Measurements from ENCODE around the gene VAT1L. TPM values are rescaled to one million over a fixed set of nuclear protein-coding genes. Genes with fewer than 3 reads are reported as not detected.

Gene VAT1L
- total and polyA plus RNA-seq, 2 experiments from 2014 or later: 11.0 to 24.4 TPM

DNA sequence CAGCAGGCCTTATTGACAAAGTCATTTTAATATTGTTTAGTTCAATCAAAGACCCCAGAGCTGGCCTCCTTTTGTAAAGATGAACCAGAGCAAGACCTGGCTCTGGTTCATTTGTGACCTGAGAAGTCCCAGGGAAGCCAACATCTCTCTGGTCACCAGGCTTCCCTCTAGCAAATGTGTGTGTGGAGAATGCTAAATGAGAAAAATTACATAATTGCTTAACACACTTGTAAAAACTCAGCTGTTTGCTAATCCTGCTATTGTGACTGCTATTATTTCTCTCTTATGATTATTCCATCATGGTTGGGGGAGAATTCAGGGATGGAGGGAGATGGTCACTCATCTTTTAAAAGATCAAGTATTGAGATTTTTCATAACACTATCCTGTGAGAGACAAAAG lies 139.7 kb downstream of the VAT1L start:
- ATAC-seq (no peak), DNase-seq (ENCODE audit: low spot score) (no peak)
- Histone ChIP-seq H3K27me3 (ENCODE audit: insufficient read depth) (no peaks in the 10 kb centered on the region), H3K36me3 (ENCODE audit: insufficient read depth) (no peaks in the 10 kb centered on the region), H3K4me2 (no peak overlapping the region), H3K27ac (ENCODE audit: low read depth) (no peak overlapping the region), H3K4me3 (no peak overlapping the region), H3K79me2 (replicated peaks; ENCODE audit: insufficient read depth) (no peaks in the 10 kb centered on the region), H4K20me1 (replicated peaks; ENCODE audit: insufficient read depth) (no peaks in the 10 kb centered on the region), H2AFZ (no peak overlapping the region), H3K9me2 (ENCODE audit: insufficient read depth) (no peaks in the 10 kb centered on the region), H3K4me1 (ENCODE audit: insufficient read depth) (no peaks in the 10 kb centered on the region), H3F3A (replicated peaks; ENCODE audit: low read depth) (no peaks in the 10 kb centered on the region)
- peaks cover 3% of the 10 kb centered on the region for H3K4me1 Mint-ChIP-seq
- H3K4me3 Mint-ChIP-seq: no peak overlapping the region
- no peaks in the 10 kb centered on the region for H3K36me3 Mint-ChIP-seq (ENCODE audit: low read depth)
- no peak overlapping the region for H3K27ac Mint-ChIP-seq
- H3K27me3 Mint-ChIP-seq (ENCODE audit: insufficient read depth, low read depth, poor library complexity): peaks cover 8% of the 10 kb centered on the region
- TF ChIP-seq EZH2phosphoT487 (IDR thresholded peaks at IDR 0.05; ENCODE audit: unreplicated experiment): no peak
- TF ChIP-seq, protein P1, sequence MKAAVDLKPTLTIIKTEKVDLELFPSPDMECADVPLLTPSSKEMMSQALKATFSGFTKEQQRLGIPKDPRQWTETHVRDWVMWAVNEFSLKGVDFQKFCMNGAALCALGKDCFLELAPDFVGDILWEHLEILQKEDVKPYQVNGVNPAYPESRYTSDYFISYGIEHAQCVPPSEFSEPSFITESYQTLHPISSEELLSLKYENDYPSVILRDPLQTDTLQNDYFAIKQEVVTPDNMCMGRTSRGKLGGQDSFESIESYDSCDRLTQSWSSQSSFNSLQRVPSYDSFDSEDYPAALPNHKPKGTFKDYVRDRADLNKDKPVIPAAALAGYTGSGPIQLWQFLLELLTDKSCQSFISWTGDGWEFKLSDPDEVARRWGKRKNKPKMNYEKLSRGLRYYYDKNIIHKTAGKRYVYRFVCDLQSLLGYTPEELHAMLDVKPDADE (IDR thresholded peaks at IDR 0.05): no peak
- TF ChIP-seq POLR2AphosphoS5 (IDR thresholded peaks at IDR 0.05; ENCODE audit: low read depth): no peak
- TF ChIP-seq CREB1 (CRISPR knock-in tag; IDR thresholded peaks at IDR 0.05; ENCODE audit: low read depth): no peak
- TF ChIP-seq STAT1 (IDR thresholded peaks at IDR 0.05; ENCODE audit: unreplicated experiment): no peak
- no peak for TF ChIP-seq NANOG (IDR thresholded peaks at IDR 0.05; ENCODE audit: borderline replicate concordance)
- no peak for TF ChIP-seq ZNF331 (CRISPR knock-in tag; IDR thresholded peaks at IDR 0.05; ENCODE audit: low read depth)
- TF ChIP-seq JUNB (IDR thresholded peaks at IDR 0.05; ENCODE audit: unreplicated experiment): no peak
- TF ChIP-seq, protein P2, sequence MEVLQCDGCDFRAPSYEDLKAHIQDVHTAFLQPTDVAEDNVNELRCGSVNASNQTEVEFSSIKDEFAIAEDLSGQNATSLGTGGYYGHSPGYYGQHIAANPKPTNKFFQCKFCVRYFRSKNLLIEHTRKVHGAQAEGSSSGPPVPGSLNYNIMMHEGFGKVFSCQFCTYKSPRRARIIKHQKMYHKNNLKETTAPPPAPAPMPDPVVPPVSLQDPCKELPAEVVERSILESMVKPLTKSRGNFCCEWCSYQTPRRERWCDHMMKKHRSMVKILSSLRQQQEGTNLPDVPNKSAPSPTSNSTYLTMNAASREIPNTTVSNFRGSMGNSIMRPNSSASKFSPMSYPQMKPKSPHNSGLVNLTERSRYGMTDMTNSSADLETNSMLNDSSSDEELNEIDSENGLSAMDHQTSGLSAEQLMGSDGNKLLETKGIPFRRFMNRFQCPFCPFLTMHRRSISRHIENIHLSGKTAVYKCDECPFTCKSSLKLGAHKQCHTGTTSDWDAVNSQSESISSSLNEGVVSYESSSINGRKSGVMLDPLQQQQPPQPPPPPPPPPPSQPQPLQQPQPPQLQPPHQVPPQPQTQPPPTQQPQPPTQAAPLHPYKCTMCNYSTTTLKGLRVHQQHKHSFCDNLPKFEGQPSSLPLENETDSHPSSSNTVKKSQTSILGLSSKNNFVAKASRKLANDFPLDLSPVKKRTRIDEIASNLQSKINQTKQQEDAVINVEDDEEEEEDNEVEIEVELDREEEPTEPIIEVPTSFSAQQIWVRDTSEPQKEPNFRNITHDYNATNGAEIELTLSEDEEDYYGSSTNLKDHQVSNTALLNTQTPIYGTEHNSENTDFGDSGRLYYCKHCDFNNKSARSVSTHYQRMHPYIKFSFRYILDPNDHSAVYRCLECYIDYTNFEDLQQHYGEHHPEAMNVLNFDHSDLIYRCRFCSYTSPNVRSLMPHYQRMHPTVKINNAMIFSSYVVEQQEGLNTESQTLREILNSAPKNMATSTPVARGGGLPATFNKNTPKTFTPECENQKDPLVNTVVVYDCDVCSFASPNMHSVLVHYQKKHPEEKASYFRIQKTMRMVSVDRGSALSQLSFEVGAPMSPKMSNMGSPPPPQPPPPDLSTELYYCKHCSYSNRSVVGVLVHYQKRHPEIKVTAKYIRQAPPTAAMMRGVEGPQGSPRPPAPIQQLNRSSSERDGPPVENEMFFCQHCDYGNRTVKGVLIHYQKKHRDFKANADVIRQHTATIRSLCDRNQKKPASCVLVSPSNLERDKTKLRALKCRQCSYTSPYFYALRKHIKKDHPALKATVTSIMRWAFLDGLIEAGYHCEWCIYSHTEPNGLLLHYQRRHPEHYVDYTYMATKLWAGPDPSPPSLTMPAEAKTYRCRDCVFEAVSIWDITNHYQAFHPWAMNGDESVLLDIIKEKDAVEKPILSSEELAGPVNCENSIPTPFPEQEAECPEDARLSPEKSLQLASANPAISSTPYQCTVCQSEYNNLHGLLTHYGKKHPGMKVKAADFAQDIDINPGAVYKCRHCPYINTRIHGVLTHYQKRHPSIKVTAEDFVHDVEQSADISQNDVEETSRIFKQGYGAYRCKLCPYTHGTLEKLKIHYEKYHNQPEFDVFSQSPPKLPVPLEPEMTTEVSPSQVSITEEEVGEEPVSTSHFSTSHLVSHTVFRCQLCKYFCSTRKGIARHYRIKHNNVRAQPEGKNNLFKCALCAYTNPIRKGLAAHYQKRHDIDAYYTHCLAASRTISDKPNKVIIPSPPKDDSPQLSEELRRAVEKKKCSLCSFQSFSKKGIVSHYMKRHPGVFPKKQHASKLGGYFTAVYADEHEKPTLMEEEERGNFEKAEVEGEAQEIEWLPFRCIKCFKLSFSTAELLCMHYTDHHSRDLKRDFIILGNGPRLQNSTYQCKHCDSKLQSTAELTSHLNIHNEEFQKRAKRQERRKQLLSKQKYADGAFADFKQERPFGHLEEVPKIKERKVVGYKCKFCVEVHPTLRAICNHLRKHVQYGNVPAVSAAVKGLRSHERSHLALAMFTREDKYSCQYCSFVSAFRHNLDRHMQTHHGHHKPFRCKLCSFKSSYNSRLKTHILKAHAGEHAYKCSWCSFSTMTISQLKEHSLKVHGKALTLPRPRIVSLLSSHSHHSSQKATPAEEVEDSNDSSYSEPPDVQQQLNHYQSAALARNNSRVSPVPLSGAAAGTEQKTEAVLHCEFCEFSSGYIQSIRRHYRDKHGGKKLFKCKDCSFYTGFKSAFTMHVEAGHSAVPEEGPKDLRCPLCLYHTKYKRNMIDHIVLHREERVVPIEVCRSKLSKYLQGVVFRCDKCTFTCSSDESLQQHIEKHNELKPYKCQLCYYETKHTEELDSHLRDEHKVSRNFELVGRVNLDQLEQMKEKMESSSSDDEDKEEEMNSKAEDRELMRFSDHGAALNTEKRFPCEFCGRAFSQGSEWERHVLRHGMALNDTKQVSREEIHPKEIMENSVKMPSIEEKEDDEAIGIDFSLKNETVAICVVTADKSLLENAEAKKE (CRISPR knock-in tag; IDR thresholded peaks at IDR 0.05): no peak
- TF ChIP-seq, protein P3, sequence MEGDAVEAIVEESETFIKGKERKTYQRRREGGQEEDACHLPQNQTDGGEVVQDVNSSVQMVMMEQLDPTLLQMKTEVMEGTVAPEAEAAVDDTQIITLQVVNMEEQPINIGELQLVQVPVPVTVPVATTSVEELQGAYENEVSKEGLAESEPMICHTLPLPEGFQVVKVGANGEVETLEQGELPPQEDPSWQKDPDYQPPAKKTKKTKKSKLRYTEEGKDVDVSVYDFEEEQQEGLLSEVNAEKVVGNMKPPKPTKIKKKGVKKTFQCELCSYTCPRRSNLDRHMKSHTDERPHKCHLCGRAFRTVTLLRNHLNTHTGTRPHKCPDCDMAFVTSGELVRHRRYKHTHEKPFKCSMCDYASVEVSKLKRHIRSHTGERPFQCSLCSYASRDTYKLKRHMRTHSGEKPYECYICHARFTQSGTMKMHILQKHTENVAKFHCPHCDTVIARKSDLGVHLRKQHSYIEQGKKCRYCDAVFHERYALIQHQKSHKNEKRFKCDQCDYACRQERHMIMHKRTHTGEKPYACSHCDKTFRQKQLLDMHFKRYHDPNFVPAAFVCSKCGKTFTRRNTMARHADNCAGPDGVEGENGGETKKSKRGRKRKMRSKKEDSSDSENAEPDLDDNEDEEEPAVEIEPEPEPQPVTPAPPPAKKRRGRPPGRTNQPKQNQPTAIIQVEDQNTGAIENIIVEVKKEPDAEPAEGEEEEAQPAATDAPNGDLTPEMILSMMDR (conservative IDR thresholded peaks at IDR 0.05; ENCODE audit: low read depth in 2 of 2): no peak
- TF ChIP-seq EZH2 (IDR thresholded peaks at IDR 0.05; ENCODE audit: low read depth, unreplicated experiment): no peak
- TF ChIP-seq ZNF114 (CRISPR knock-in tag; IDR thresholded peaks at IDR 0.05): no peak
- TF ChIP-seq, protein P4, sequence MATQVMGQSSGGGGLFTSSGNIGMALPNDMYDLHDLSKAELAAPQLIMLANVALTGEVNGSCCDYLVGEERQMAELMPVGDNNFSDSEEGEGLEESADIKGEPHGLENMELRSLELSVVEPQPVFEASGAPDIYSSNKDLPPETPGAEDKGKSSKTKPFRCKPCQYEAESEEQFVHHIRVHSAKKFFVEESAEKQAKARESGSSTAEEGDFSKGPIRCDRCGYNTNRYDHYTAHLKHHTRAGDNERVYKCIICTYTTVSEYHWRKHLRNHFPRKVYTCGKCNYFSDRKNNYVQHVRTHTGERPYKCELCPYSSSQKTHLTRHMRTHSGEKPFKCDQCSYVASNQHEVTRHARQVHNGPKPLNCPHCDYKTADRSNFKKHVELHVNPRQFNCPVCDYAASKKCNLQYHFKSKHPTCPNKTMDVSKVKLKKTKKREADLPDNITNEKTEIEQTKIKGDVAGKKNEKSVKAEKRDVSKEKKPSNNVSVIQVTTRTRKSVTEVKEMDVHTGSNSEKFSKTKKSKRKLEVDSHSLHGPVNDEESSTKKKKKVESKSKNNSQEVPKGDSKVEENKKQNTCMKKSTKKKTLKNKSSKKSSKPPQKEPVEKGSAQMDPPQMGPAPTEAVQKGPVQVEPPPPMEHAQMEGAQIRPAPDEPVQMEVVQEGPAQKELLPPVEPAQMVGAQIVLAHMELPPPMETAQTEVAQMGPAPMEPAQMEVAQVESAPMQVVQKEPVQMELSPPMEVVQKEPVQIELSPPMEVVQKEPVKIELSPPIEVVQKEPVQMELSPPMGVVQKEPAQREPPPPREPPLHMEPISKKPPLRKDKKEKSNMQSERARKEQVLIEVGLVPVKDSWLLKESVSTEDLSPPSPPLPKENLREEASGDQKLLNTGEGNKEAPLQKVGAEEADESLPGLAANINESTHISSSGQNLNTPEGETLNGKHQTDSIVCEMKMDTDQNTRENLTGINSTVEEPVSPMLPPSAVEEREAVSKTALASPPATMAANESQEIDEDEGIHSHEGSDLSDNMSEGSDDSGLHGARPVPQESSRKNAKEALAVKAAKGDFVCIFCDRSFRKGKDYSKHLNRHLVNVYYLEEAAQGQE (IDR thresholded peaks at IDR 0.05; ENCODE audit: unreplicated experiment): no peak
- H3K9me3 Mint-ChIP-seq: no peaks in the 10 kb centered on the region

Measured in GM23338 (cell line).